Measurements from ENCODE around the gene EVX2.

- TF ChIP-seq EZH2 (IDR thresholded peaks at IDR 0.05; ENCODE audit: insufficient read depth, low read length) = peak; percentile 65
- TF ChIP-seq CTCF (IDR thresholded peaks at IDR 0.05; ENCODE audit: insufficient read depth, low read depth, low read length) = no peak
Observed at GRCh38 chr2:176082824-176083751, 674 bp downstream of the EVX2 start.
